Activated T-cell treated with anti-CD3 and anti-CD28 coated beads, Interleukin-2, amount 50 U/mL, for 48 hours (primary cell): Measurements from ENCODE around the gene ZFPM1.

Experiments used
- DNase-seq, 2 experiments: peaks; one replicate each; pipeline ENCODE4 v3.0.0-alpha.2; 2020

Gene ZFPM1

DNA sequence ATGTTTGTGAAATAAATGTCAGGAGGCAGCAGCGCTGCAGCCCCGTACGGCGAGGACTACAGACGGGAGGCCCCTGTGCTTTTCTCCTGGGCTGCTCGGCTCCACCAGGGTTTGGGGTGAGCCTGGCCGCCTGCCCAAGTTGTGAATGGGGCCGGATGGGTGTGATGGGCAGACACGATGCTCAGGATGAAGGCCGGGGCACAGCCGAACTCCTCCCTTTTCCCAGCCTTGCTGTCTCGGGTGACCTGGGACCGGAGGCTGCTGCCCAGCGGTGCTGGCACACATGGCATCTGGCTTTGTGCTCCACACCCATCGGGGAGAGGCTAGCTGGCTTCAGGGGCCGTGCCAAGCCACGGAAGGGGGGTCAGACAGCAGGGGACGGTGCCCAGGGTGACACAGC, 34.2 kb upstream of the ZFPM1 start:
- no peak for DNase-seq

GRCh38 chr16:88419790-88420189, 33.3 kb upstream of the ZFPM1 start:
- no peak for DNase-seq

DNA sequence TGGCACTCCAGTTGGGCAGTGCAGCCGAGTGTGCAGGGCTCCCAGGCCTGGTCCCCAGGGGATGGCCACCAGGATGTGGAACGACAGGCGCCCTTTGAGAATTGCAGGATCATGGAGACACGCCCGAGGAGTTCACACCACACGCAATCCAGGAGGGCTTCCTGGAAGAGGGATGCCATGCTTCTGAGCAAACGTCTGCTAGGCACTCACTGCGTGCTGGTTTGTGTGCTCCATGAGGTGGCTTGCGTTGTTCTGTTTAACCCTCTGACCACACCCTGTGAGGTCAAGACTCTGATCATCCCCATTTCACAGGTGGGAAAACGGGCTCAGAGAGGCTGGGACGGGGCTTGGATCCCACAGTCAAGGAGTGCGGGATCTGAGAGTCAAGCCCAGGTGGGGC, 32.6 kb upstream of the ZFPM1 start:
- no peak for DNase-seq

DNA sequence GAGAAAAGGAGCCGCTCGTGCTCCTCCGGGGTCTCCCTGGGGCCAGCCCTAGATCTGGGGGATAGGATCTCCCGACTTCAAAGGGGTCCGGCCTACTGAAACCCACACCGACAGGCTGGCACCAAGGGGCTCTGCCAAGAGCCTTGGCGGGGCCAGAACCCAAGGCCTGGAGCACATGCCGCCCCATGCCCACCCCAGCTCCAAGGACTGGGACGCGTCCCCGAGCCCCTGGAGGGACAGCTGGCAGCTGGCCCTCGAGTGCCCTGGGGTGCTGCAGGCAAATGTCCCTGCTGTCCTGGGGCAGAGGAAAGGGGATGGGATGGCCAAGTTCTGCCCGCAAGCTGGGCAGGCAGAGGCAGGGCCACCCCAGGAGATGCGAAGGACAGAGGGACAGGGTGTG, 31.8 kb upstream of the ZFPM1 start:
- no peak for DNase-seq

DNA sequence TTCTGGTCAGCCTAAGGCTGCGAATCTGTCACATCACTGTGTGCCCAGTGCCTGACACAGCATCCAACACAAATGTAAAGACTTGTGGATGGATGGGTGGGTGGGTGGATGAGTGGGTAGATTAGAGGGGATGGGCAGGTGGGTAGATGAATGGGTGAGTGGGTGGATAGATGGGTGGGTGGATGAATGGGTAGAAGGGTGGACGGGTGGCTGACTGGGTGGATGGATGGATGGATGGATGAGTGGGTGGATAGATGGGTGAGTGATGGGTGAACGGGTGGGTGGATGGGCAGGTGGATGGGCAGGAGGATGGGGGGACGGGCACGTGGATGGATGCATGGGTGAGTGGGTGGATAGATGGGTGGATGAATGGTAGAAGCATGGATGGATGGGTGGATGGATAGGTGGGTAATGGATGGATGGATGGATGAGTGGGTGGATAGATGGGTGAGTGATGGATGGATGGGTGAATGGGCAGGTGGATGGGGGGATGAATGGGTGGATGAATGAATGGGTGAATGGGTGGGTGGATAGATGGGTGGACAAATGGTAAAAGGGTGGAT, 31.1 kb upstream of the ZFPM1 start:
- DNase-seq = no peak

DNA sequence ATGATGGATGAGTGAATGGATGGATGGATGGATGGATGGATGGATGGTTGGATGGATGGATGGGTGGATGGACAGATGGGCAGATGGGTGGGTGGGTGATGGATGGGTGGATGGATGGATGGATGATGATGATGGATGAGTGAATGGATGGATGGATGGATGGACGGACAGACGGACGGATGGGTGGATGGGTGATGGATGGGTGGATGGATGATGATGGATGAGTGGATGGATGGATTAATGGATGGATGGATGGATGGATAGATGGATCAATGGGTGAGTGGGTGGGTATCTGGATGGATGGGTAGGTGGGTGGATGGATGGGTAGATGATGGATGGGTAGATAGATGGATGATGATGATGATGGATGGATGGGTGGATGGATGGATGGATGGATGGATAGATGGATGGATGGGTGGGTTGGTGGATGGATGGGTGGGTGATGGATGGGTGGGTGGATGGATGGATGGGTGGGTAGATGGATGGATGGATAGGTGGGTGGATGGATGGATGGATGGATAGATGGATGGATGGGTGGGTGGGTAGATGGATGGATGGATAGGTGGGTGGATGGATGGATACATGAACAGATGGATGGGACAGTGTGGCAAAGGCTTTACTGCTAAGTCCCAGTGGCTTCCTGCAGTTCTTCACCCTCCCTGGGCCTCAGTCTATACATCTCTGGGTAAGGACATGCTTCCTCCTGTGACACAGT, 30.2 kb upstream of the ZFPM1 start:
- no peak for DNase-seq

DNA sequence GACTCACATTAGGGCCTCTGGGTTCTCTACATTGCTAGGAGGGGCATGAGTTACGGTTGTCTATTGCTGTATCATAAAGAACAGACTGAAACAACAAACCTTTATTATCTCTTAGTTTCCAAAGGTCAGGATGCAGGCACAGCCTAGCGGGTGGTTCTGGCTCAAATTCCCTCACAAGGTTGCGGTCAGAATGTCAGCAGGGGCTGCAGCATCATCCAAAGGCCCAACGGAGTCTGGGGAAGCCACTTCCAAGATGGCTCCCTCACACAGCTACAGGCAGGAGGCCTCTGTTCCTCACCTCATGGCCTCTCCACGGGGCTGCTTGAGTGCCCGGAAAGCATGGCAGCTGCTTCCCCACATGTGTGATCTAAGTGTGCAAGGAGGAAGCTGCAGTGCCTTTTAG, 29.6 kb upstream of the ZFPM1 start:
- DNase-seq = no peak

DNA sequence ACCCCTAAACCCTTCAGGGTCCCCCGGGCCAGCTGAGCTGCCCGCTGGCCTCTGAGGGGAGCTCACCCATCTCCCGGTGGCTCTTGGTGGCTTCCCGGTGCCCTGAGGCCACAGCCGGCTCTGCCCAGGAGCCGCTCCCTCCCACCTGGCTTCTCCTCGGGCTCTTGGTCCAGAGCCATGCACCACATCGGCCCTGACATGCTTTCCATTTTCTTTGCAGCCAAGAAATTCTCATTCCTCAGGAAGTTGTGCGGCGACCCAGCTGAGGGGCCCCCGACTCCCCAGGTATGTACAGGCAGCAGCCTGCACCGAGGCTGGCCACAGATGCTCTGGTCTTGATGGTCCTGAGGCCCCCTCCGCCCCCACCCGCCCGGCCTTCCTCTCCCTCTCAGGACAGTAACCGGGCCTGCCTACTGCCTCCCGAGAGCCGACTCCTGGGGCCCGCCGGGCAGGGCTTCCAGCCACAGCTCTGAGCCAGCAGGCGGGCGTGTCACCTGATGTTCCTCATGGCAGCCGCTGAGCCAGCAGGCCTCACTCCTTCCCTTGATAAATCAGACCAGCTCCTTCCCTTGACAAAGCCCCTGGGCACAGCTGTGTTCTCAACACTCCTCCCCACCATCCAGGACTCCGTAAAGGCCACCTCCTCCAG, 28.4 kb upstream of the ZFPM1 start:
- DNase-seq = no peak

DNA sequence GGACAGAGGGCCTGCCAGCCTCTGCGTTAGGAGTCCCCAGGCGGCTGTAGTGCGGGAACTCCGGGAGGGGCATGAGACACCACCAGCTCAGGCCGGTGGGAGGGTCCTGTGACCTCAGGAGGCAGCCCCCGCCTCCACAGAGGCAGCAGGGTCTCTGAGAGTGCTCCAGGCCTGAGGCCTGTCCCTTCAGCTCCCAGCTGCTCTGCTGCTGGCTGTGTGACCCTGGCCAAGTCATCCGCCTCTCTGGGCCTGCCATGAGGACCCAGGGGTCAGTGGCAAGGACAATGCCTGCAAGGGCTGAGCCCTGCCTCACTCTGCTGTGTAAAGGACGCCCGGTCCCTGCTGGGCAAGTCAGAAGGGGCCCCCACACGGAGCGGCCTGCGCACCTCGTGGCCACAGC, 27.1 kb upstream of the ZFPM1 start:
- DNase-seq = no peak

- no peak for DNase-seq
These were observed 25.7 kb upstream of the ZFPM1 start for GRCh38 chr16:88427376-88427775.

GRCh38 chr16:88428156-88428555, 24.9 kb upstream of the ZFPM1 start:
- no peak for DNase-seq

- DNase-seq = no peak
These were observed 24.3 kb upstream of the ZFPM1 start for GRCh38 chr16:88428616-88429386.

DNA sequence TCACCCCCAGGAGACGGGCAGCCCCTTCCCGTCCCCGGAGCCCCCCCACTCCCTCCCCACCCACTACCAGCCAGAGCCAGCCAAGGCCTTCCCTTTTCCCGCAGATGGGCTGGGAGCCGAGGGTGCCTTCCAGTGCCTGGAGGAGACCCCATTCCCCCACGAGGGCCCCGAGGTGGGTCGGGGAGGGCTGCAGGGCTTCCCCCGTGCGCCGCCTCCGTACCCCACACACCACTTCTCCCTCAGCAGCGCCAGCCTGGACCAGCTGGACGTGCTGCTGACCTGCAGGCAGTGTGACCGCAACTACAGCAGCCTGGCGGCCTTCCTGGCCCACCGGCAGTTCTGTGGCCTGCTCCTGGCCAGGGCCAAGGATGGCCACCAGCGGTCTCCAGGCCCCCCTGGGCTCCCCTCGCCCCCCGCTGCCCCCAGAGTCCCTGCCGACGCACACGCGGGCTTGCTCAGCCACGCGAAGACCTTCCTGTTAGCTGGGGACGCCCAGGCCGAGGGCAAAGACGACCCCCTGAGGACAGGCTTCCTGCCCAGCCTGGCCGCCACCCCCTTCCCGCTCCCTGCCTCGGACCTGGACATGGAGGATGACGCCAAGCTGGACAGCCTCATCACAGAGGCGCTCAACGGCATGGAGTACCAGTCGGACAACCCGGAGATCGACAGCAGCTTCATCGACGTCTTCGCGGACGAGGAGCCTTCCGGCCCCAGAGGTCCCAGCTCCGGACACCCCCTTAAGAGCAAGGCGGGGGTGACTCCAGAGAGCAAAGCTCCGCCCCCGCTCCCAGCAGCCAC, 23.5 kb upstream of the ZFPM1 start:
- DNase-seq = no peak

- DNase-seq = peak; percentile 38 to 46
These were observed 22.9 kb upstream of the ZFPM1 start for GRCh38 chr16:88430185-88430523.

- DNase-seq = peak; percentile 51 to 70
These were observed 22.3 kb upstream of the ZFPM1 start for GRCh38 chr16:88430524-88431446.

GRCh38 chr16:88431651-88432050, 21.4 kb upstream of the ZFPM1 start:
- DNase-seq = no peak

GRCh38 chr16:88432174-88432573, 20.9 kb upstream of the ZFPM1 start:
- DNase-seq = no peak

DNA sequence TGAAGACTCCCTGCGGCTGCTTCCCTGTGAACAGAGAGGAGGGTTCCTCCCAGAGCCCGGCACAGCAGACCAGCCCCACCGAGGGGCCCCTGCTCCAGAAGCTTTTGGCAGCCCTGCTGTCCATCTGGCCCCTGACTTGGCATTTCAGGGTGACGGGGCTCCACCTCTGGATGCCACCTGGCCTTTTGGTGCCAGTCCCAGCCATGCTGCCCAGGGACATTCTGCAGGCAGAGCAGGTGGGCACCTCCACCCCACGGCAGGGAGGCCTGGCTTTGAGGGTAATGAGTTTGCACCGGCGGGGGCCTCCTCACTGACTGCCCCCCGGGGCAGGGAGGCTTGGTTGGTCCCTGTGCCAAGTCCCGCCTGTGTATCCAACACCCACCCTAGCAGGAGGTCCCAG, 20.3 kb upstream of the ZFPM1 start:
- no peak for DNase-seq

DNA sequence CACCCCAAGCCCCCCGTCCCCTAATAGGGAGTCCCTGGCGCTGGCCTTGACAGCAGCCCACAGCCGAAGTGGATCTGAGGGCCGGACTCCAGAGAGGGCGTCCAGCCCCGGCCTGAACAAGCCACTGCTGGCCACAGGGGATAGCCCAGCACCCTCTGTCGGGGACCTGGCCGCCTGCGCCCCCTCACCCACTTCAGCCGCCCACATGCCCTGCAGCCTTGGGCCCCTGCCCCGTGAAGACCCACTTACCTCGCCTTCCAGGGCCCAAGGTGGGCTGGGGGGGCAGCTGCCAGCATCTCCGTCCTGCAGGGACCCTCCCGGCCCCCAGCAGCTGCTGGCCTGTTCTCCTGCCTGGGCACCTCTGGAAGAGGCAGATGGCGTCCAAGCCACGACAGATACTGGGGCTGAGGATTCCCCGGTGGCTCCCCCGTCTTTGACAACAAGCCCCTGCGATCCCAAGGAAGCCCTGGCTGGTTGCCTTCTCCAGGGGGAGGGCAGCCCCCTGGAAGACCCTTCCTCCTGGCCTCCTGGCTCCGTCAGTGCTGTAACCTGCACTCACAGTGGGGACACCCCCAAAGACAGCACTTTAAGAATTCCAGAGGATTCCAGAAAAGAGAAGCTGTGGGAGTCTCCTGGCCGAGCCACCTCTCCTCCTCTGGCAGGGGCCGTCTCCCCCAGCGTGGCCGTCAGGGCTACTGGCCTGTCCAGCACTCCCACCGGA, 19.3 kb upstream of the ZFPM1 start:
- DNase-seq = no peak

- no peak for DNase-seq
These were observed 18.8 kb upstream of the ZFPM1 start for GRCh38 chr16:88434353-88434690.

GRCh38 chr16:88434746-88435145, 18.3 kb upstream of the ZFPM1 start:
- no peak for DNase-seq
